A549 (cell line): ENCODE data around the gene PRR12.

Source experiments
- EP300 ChIP-seq, 2 experiments: fragments of >200 bp; sonication (Bioruptor Twin); formaldehyde crosslinking; IDR thresholded peaks; 2 replicates in 1 of 2; 3 replicates in 1 of 2; pipeline ENCODE4 v1.6.1; 2016 to 2017
- FOSL2 ChIP-seq, 2 experiments: fragments of 450-650 bp in 1 of 2; fragments of >200 bp in 1 of 2; sonication (Bioruptor Twin) in 1 of 2; formaldehyde crosslinking; IDR thresholded peaks; 2 replicates each; pipeline versions ENCODE4 v1.5.0 to v1.6.1; 2016 to 2020; ENCODE audit warnings: mild to moderate bottlenecking in 1 of 2, moderate library complexity in 1 of 2
- JUN ChIP-seq, 2 experiments: fragments of >200 bp; sonication (Bioruptor Twin); formaldehyde crosslinking; IDR thresholded peaks; 2 replicates in 1 of 2; 3 replicates in 1 of 2; pipeline ENCODE4 v1.6.1; 2016 to 2017
- KDM5A ChIP-seq: fragments of 200-600 bp; sonication (generic); IDR thresholded peaks from 2 replicates; pipeline ENCODE4 v1.6.1; 2016; ENCODE audit warnings: antibody characterized with exemption, mild to moderate bottlenecking
- MAFK ChIP-seq: fragments of 450-650 bp; IDR thresholded peaks from 2 replicates; pipeline ENCODE4 v1.6.1; 2014; ENCODE audit not compliant: partially characterized antibody
- POLR2A ChIP-seq: IDR thresholded peaks from 2 replicates; pipeline ENCODE4 v1.6.1; 2012; ENCODE audit warnings: mild to moderate bottlenecking, low read length
- ZC3H11A ChIP-seq: fragments of 450-650 bp; IDR thresholded peaks from 2 replicates; pipeline ENCODE4 v1.6.1; 2014; ENCODE audit warnings: antibody characterized with exemption, mild to moderate bottlenecking
- TF ChIP-seq, protein P1 (sequence below): fragments of >200 bp; sonication (Bioruptor Twin); formaldehyde crosslinking; IDR thresholded peaks from 3 replicates; pipeline ENCODE4 v1.5.1; 2016

DNA sequence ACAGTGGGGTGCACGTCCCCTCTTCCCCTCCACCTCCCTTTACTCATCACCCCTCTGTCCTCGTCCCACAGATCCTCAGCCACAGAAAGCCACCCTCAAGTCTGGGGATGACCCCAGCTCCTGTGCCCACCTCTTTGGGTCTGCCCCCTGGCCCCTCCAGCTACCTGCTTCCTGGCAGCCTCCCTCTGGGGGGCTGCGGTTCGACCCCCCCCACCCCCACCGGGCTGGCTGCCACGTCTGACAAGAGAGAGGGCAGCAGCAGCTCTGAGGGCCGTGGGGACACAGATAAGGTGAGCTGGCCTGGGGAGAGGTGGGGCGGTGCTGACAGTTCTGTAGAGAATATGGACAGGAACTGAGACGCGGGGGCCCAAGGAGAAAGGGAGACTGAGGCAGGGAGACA, 63.6 kb downstream of the PRR12 start:
- TF ChIP-seq EP300 (IDR thresholded peaks at IDR 0.05) (no peak), POLR2A (no peak), FOSL2 (IDR thresholded peaks at IDR 0.05) (no peak), FOSL2 (CRISPR knock-in tag; IDR thresholded peaks at IDR 0.05) (no peak), JUN (IDR thresholded peaks at IDR 0.05) (no peak), KDM5A (no peak), MAFK (no peak), ZC3H11A (no peak)
- TF ChIP-seq, protein P1, sequence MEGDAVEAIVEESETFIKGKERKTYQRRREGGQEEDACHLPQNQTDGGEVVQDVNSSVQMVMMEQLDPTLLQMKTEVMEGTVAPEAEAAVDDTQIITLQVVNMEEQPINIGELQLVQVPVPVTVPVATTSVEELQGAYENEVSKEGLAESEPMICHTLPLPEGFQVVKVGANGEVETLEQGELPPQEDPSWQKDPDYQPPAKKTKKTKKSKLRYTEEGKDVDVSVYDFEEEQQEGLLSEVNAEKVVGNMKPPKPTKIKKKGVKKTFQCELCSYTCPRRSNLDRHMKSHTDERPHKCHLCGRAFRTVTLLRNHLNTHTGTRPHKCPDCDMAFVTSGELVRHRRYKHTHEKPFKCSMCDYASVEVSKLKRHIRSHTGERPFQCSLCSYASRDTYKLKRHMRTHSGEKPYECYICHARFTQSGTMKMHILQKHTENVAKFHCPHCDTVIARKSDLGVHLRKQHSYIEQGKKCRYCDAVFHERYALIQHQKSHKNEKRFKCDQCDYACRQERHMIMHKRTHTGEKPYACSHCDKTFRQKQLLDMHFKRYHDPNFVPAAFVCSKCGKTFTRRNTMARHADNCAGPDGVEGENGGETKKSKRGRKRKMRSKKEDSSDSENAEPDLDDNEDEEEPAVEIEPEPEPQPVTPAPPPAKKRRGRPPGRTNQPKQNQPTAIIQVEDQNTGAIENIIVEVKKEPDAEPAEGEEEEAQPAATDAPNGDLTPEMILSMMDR: no peak
